ENCODE results near the gene TTC9C.

DNA sequence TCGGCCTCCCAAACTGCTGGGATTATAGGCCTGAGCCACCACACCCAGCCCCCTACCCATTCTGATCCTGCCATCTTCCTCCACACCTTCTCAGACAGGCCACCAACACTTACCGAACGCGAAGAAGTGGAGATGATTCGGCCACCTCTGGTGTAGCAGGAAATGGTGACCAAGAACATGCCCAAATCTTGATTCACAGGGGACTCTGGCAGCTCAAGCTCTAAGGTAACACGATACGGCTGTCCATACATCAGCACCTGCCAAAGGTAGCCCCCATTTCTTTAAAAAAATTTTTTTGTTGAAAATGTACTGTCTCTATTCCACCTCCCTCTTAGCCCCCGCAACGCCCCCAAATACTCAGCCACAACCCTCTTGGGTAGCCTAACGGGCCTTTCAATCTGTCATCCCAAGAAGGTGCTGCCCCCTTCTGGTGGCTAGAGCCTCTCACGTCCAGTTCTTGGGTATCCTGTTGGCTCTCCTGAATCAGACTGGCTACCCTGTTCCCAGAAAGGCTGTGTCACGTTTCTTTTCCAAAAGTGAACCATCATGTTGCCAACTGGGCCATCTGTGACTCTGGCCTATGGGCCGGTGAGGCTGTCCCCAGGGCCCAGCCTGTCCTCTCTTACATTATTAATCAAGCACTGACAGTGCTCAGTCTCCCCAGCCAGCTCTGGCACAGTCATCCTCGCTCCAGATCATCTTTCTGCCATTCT is 33.7 kb upstream of the TTC9C start:
- TF ChIP-seq, protein P1, sequence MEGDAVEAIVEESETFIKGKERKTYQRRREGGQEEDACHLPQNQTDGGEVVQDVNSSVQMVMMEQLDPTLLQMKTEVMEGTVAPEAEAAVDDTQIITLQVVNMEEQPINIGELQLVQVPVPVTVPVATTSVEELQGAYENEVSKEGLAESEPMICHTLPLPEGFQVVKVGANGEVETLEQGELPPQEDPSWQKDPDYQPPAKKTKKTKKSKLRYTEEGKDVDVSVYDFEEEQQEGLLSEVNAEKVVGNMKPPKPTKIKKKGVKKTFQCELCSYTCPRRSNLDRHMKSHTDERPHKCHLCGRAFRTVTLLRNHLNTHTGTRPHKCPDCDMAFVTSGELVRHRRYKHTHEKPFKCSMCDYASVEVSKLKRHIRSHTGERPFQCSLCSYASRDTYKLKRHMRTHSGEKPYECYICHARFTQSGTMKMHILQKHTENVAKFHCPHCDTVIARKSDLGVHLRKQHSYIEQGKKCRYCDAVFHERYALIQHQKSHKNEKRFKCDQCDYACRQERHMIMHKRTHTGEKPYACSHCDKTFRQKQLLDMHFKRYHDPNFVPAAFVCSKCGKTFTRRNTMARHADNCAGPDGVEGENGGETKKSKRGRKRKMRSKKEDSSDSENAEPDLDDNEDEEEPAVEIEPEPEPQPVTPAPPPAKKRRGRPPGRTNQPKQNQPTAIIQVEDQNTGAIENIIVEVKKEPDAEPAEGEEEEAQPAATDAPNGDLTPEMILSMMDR (conservative IDR thresholded peaks at IDR 0.05; ENCODE audit: low read depth, low read length), result peak; percentile 98
- TF ChIP-seq EZH2 (IDR thresholded peaks at IDR 0.05; ENCODE audit: borderline replicate concordance, low read depth, low read length, poor library complexity, severe bottlenecking), result no peak

Measured in A673 (cell line).